Fibroblast of skin of abdomen (primary cell): Measurements from ENCODE around the gene STXBP2.

Experiments used
- DNase-seq: peaks from one replicate; pipeline ENCODE4 v3.0.0-alpha.2; 2013

Gene STXBP2

DNA sequence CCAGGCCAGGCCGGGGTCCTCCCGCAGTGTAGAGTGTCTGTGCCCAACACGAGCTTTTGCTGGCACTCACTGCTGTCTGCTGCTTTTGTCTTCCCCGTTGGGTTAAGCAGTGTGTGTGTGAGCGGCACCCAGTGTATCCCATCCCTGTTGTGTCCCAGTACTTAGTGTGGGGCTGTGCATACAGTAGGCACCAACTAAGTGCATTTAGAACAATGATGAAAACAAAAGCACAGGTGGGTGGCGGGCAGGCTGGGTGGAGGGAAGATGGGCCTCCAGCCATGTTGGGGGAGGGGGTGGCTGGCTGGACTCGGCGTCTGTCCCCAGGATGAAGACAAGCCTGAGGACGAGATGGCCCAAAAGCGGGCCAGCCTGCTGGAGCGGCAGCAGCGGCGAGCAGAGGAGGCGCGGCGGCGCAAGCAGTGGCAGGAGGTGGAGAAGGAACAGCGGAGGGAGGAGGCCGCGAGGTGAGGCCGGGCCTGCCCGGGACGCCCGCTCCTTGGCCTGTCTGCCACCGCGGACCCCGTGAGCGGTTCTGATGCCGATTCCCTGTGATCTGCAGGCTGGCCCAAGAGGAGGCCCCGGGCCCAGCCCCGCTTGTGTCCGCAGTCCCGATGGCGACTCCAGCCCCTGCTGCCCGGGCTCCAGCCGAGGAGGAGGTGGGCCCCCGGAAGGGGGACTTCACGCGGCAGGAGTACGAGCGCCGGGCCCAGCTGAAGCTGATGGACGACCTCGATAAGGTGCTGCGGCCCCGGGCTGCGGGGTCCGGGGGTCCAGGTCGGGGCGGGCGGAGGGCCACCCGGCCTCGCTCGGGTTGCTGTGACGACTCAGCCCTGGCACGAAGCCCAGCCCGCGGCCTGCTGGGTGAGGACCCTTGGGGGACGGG is 21.8 kb upstream of the STXBP2 start:
- DNase-seq = no peak

DNA sequence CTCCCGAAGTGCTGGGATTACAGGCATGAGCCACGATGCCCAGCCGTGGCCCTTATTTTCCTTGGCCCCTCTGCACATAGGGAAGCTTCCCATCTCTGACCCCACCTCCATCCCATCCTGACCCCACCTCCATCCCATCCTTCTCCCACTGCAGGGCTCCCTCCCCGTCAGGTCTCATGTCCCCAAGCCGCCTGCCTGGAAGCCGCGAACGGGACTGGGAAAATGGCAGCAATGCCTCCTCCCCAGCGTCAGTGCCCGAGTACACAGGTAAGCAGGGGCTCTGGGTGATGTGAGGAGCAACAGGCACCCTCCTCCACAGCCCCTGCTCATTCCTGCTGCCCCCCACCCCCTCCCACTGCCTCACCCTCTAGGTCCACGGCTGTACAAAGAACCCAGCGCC is 19.7 kb upstream of the STXBP2 start:
- DNase-seq = no peak

DNA sequence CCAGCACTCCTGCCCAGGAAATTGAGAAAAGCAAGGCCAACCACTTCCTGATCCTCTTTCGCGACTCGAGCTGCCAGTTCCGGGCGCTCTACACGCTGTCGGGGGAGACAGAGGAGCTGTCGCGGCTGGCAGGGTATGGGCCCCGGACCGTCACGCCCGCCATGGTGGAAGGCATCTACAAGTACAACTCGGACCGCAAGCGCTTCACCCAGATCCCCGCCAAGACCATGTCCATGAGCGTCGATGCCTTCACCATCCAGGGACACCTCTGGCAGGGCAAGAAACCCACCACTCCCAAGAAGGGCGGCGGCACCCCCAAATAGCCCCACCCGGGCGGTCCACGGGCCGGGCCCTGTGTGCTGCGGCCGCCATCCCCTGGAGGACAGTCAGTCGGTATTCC is 19.2 kb upstream of the STXBP2 start:
- DNase-seq = no peak

DNA sequence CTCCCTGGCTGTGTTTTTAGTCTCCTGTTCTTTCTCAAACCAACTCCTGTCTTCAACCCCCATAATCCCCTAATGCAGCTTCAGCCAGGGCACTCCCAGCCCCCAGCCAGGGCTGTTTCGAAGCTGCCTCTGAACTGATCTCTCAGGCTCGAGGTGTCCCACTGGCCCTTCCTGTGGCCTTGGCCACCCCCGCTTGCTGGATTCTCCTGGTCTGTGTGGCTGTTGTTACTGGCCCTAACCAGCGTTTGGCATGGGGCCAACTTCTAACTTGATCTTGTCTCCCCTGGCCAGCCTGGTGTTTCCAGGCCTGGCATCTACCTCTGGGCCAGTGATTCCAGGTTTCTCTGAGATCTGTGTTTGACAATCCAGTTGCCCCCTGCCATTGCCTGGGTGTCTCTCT is 18.6 kb upstream of the STXBP2 start:
- DNase-seq = no peak

DNA sequence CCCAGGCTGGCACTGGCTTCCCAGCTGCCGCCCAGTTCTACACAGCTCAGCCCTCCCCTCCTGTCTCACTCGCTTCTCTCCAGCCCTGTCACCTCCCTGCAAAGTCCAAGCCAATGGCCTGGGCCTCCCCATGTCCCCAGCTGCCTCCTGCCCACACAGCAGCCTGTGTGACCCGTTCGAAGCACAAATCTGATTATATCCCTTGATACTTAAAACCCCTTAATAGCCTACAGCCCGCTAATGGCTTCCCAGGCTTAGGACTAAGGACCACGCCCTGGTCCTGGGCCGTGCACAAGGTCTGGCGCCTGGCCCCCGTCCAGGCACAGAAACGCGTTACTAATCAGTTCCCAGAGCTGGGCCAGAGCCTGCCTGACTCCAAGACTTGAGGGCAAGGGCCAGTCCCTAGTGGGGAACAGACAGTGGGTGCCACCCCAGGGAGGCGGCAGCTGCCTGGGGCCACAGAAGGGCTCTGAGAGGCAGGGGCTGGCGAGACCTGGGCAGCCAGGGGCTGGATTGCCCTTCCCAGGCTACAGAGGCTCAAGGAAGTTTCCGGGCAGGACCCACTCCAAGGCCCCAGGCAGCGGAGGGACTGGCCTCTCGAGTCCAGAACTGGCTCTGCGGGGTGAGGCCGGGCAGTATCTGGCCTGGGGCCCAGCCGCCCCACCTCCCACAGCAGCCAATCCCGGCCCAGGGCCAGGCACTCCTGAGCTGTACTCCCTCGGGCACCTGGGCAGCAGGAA is 18.0 kb upstream of the STXBP2 start:
- no peak for DNase-seq

DNA sequence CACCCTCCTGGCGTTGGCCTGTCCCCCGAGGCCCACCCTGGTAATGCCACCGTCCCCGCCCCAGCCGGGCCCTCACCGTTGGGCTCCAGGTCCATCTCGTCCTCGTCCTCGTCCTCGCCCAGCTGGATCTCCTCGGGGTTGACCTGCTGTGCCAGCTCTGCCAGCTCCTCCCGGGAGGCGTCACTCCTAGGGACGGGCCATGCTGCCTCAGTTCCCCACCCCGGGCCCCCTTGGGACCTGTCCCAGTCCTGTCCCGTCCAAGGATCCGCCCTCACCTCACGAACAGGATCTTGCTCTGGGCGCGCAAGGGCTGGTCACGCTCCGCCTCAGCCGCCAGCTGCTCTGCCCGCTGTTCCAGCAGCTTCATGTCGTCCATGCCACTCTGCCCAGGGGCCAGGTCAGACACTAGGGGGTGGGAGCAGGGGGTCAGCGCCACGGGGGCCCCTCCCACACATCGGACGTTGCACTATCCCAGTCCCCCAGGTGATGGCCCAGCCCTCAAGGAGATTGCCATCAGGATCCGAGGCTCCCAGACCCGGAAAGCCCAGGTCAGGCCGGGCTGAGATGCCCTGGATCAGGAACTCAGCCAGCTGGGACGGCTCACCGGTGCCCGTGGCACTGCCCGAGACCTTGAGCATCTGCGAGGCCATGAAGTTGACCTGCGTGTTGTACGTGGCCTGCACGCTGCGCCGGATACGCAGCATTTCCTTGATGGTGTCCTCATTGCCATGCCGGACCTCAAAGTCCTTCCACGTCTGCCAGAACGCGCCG is 17.1 kb upstream of the STXBP2 start:
- DNase-seq = no peak

DNA sequence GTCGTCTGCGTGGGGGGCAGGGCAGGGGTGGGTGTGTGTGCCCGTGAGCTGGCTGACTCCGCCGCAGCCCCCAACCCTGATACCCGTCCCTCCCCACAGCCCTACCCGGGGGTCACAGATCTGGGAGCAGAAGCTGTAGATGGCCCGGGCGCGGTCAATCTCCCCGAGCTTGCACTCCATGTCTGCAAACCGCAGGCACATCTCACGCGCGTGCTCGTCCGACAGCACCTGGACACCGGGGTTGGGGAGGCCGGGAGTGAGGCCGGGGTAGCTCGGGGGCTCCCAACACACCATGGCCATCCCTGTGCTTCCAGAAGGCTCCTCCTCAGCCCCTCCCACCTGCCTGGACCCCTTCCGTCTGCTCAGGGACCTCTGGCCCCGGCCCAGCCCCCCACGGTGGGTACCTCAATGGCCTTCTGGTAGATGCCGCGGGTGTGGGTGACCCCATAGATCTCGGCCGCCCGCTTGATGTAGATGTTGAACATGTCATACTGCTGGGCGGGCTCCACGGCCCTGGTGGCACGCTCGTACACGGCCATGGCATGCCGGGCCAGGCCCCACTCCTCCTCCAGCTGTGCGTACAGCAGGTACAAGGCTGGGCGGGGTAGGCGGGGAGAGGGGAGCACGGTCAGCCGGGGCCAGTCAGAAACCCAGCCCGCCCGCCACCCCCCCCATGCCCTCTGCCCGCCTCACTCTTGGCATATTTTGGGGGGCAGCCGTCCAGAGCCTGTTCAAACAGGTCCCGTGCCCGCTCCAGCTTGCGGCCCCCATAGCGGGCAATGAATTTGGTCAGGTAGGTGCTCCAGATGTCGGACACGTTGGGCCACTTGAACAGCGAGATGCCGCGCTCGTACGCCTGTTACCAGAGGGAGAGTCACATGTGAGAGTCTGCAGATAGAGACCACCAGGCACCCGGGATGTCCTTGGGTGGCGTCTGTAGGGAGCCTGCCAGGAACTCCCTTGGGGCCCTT is 16.2 kb upstream of the STXBP2 start:
- DNase-seq = no peak

DNA sequence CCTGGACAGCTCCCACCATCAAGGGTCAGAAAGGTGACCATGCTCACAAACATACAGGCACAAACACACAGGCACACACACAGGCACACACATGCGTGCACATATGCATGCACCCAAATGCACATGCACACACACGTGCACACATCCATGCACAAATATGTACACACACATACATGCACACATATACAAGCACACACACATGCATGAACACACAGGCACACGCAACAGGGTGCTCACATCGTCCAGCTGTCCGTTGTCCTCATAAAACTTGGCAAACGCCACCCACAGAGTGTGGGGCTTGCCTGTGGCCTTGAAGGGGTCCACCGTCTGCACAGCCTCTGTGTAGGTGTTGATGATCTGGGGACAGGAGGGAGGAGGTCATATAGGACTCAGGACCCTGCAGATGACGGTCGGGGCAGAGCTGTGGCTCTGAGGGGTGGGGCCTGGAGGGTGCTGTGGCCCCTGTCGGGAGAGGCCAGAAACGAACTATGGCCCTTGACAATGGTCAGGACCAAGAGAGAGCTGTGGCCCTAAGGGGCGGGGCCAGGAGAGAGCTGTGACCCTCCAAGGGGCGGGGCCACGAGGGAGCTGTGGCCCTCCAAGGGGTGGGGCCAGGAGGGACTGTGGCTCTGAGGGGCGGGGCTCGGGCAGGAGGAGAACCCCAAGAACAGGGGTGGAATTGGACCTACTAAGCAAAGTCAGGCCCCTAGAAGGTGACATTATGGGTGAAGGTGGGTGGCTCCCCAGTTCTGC is 13.8 kb upstream of the STXBP2 start:
- DNase-seq = no peak

DNA sequence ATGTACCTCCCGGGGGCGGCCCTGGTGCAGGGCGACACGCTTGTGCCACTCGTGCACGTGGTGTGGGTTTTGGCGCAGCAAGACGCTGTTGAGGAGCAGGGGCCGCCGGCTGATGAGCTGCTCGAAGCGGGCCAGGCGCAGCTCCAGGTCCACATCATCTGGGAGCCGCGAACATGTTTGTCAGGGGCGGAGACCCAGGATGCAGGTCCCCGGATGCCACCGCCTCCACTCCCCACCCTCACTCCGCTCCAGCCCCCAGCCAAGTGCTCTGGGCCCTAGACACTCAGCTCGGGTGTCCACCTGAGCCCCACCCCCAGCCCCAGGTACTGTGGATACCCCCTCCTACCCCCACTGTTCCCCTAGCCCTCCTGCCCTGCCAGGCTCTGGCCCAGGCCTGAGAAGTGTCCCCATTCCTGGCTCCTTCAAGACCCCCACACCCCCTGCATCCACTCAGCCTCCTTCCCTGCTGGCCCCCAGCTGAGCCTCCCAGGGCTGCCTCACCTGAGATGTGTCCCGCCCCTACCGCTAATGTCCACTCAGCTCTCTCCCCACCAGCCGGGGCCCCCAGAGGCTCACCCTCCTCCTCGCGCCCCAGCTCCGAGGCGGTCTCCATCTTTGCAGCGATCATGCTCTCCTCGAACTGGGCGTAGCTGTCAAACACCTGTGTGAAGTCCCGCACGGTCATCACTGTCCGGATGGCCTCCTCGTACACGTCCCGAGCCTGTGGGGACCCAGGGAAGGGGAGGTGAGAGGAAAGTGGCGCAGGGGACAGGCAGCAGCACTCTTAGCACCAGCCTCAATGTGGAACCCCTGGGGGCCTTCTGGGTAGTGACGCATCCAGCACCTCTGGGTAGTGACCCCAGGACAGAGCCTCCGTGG is 12.9 kb upstream of the STXBP2 start:
- DNase-seq = no peak

DNA sequence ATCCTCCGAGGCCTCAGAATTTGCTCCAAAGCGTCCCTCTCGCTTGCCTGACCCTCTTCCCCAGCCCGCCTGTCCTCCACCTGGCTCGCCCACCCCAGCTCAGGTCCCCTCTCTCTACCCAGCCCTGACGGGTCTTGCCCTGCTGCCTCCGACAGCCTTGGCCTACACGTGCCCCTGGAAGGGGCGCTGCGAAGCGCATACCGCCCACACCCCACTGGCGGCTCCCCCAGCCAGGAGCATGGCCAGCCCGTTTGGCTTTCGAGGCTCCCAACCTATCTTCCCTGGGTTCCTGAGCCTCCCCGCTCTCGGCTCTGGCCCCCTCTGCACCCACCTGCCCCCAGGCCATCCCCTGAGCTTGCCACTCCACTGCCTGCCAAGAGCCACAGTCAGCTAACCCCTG is 12.1 kb upstream of the STXBP2 start:
- no peak for DNase-seq

DNA sequence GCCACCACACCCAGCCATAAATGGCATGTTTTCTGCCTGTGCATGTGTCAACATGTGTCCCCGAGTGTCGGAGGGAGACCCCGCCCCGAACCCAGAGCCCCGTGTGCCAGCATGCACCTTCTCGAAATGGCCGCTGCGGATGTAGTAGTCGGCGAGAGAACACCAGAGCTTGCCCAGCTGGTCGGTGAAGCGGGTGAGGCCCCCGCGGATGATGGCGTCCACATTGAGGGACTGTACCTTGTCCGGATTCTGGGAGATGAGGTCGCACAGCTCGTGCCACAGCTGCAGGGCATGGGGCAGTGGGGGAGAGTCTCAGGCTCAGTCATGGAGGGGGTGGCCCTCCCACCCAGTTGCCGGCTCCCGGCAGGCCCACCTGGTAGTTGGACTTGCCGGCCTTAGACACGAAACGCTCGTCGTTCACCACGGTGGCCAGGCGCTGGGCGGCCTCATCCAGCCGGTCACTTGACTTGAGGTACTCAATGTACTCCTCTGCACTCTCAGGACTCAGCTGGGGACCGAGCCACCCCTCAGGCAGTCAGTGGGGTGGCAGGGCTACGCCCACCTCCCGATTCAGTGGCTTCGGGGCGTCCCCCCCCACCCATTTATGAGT is 11.0 kb upstream of the STXBP2 start:
- DNase-seq = no peak

DNA sequence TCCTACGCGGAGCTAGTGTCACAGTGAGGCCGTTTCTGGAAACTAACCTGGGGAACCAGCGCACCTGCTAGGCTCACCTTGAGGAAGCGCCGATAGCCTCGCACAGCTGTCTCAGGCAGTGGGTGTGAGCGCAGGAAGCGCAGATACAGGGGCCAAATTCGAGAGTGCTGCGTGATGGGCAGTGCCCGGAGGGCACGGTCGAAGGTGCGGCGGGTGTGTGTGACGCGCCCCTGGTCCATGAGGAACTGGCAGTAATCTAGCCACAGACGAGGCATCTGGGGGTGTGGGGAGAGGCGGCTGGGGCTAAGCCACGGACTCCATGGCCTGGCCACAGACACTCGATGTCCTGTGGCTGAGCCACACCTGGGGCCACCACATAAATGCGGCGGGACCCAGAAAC is 9.7 kb upstream of the STXBP2 start:
- DNase-seq = no peak

DNA sequence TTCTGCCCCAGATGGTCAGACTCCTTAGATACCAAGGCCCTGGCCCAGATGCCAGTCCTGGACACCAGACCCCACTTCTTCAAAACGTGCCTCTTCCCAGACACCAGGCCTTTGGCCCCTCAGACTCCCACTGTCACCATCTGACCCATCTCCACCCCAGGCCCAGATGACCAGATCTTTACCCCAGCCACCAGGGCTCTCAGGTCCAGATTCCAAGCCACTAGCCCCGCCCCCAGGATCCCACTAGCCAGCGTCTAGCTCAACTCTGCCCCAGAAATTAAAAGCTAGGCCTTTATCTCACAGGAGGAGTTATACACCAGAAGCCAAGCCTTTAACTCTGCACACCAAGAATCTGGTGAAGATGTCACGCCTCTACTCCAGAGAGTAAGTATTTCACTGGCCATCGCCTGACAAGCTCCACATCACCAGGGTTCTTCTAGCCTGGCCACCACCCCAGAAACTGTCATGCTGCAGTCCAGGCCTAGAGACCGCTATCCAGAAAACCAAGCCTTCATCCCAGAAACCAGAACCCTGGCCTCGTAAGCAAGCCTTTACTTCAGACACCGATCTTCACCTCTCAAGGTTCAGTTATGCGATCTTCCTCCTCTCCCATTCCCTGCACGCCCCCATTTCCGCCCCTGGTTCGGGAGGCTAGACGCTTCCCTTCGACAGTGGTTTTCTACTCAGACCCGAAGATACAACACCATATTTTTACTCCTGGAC is 8.2 kb upstream of the STXBP2 start:
- no peak for DNase-seq

DNA sequence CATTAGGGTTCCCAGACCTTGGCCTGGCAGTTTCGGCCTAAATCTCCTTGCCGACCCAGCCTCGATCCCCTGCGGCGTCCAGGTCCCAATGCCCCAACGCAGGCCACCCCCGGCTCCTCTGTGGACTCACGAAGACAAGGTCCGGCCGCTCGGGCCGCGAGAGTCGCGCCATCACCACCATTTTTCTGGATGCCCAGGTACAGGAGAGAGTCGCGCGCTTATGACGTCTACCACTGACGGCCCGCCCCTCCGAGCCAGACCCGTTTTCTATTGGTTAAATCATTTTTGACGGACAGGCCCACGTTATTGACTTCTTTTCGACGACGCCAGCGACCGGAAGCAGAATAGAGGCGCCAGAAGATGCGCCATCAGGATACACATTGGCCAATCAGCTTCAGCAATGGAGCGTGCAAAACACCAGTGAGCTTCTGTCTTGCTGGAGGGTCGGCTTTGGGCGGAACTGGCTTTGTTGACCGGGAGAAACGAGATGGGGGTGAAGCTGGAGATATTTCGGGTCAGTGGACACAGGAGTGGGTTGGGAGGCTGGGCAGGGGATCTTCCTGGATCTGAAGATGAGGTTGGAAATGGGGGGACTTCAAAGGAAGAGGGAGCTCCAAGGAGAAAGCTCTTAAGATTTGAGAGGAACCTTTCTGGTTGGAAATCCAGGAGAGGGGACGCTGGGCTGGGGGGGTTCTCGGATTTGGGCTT is 7.4 kb upstream of the STXBP2 start, which contains the start of the genes PET100 and XAB2:
TSS of gene PET100 (plus strand) at position 447 of the 708 bp plus-strand sequence. CDS start at position 488, 41 bp downstream.
TSS of gene XAB2 (minus strand) at position 199 of the 708 bp plus-strand sequence. CDS start at position 181, 18 bp downstream.
- DNase-seq = peak; percentile 99

DNA sequence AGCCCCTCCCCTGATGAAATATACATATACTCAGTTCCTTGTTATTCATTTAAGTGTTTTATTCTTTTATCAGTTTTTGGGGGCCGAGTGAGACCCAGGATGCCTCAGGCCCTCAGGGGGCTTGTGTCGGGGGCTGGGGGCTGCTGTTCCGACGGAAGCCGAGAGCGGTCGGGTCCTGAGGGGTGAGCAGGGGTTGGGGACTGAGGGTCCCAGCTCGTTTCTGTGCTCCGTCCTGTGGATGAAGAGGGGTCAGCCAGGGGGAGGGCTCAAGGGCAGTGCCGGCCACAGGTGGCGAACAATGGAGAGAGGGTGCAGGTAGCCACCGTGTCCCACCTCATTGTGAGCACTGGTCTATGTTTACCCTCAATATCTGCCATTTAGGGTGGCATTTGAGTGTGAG is 5.3 kb upstream of the STXBP2 start:
- no peak for DNase-seq

DNA sequence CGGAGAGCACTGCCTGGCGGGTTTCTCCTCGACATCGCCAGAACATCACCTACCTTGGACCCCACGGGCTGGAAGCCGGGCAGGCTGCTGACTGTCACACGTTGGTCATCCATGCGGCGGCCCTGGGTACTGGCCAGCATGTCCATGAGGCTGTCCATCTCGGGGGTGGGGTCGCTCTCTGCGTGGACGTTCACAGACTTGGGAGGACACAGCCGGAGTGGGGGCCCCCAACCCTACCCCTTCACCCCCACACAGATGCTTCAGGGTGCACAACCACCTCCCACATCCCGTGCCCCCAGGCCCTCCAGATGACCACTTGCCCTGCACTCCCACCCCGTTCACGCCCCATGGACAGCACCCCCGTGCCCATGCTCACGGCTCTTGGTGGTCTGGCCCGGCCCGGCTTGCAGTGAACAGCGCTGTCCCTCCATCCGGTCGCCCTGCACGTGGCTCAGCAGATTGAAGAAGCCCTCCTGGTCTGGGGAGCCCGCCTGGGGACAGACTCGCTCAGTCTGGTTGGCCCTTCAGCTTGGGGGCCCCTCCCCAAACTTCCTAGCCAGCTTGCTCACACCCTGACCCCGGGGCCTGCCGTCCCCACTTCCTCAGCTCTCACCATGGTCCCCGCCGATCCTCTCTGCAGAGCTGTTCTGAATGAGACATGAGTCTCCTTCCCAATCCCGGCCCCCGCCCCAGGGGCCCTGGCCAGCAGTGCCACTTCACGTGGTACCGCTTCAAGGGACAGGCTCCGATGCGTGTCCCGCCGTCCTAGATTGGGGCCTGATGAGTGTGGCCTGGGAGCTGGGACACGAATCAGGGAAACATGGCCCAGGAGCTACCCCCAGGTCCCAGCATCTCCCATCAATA is 4.3 kb upstream of the STXBP2 start:
- DNase-seq = no peak

DNA sequence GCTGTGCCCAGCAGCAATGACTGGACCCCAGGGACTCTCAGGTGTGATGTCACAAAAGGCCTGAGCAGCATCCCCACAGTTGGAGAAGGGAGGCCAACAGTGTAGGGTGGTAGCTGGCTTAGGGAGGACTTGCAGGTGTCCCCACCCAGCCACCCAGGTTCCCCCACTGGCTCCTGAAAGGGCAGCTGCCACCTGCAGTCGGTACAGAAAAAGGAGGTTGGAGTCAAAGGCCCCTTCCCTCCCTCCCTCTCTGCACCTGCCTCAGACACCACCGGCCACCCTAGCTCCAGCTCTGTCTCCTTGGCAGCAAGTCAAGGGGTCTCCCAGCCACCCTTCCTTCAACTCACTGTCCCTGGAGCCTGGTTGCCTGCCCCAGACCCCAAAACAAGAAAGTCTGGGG is 3.2 kb upstream of the STXBP2 start, which contains the start of gene PCP2:
TSS of gene PCP2 (minus strand) at position 22 of the 400 bp plus-strand sequence. CDS start 262 bp downstream, outside the sequence.
- no peak for DNase-seq
